Prostate gland (tissue), 2 donors: ENCODE measurements around the gene SGPL1.

Source experiments
- POLR2A ChIP-seq: fragments of 450-650 bp; IDR thresholded peaks from one replicate; pipeline ENCODE4 v1.6.1; 2016; ENCODE audit warnings: antibody characterized with exemption, mild to moderate bottlenecking
- POLR2AphosphoS5 ChIP-seq: sonication (generic); formaldehyde crosslinking; IDR thresholded peaks from one replicate; pipeline ENCODE4 v1.6.1; 2017; ENCODE audit warnings: antibody characterized with exemption
- TF ChIP-seq, protein P1 (sequence below), 4 experiments: fragments of 200-600 bp in 2 of 4; fragments of 450-650 bp in 2 of 4; sonication (generic) in 2 of 4; IDR thresholded peaks; 1 replicate in 3 of 4; 2 replicates in 1 of 4; pipeline ENCODE4 v1.5.1; 2016 to 2019; ENCODE audit warnings: antibody characterized with exemption in 4 of 4, mild to moderate bottlenecking in 2 of 4, moderate library complexity in 2 of 4

DNA sequence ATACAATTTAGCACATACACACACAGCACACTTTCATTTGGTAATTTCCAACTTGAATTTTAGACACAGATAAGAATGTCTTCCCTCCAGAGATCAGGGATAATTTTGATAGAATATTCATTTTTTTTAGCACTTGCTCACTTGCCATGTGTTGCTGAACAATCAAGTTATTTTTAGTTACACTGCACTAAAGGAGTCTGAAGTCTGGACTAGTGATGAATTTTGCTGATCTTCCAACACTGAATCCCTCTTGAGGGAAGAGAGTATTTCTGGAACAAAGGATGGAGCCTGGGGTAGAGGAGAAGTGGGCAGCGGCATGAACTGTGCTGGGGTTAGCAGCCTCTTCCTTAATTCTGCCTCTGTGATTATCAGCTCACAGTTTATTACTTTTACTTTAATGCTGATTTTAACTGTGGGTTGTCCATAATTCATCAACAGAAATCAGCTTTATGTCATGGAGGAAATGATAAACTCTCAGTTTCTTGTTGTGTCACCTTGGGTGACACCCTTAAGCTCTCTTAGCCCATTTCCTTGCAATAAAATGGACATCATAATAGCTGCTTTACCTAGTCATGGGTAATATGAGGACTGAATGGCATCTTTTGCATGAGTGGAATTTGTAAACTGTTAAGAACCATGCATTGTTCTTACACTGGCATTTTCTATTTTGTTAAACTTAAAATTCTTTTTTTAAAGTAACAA, 32.1 kb downstream of the SGPL1 start:
- TF ChIP-seq POLR2A: no peak
- TF ChIP-seq, protein P1, sequence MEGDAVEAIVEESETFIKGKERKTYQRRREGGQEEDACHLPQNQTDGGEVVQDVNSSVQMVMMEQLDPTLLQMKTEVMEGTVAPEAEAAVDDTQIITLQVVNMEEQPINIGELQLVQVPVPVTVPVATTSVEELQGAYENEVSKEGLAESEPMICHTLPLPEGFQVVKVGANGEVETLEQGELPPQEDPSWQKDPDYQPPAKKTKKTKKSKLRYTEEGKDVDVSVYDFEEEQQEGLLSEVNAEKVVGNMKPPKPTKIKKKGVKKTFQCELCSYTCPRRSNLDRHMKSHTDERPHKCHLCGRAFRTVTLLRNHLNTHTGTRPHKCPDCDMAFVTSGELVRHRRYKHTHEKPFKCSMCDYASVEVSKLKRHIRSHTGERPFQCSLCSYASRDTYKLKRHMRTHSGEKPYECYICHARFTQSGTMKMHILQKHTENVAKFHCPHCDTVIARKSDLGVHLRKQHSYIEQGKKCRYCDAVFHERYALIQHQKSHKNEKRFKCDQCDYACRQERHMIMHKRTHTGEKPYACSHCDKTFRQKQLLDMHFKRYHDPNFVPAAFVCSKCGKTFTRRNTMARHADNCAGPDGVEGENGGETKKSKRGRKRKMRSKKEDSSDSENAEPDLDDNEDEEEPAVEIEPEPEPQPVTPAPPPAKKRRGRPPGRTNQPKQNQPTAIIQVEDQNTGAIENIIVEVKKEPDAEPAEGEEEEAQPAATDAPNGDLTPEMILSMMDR (IDR thresholded peaks at IDR 0.05): no peak
- no peak for TF ChIP-seq POLR2AphosphoS5
